ENCODE data around the gene CHST9.
A peak's percentile ranks its signal among the peaks of the same experiment; 100 is the strongest.

GRCh38 chr18:26956863-26957262, 228.2 kb downstream of the CHST9 start:
- no peak for TF ChIP-seq POLR2AphosphoS5 (IDR thresholded peaks at IDR 0.05; ENCODE audit: low read depth)
- TF ChIP-seq CTCF (conservative IDR thresholded peaks at IDR 0.05; ENCODE audit: low read depth in 2 of 2): no peak
- TF ChIP-seq EZH2 (IDR thresholded peaks at IDR 0.05; ENCODE audit: low read depth, unreplicated experiment): no peak
- TF ChIP-seq EZH2phosphoT487 (IDR thresholded peaks at IDR 0.05; ENCODE audit: unreplicated experiment): no peak
- TF ChIP-seq ETS1 (IDR thresholded peaks at IDR 0.05): peak; percentile 57; the same call in 1 of the 2 replicates
